CD4-positive, alpha-beta T cell treated with Interferon alpha-2 for 1 hour (primary cell): Measurements from ENCODE around the gene IRS1.

Experiments
- DNase-seq, 2 donors: peaks; one replicate each; pipeline ENCODE4 v3.0.0-alpha.2; 2020 to 2022

Gene IRS1

GRCh38 chr2:226754821-226755604 is 44.6 kb downstream of the IRS1 start:
- no peak for DNase-seq

GRCh38 chr2:226752887-226753286 is 46.7 kb downstream of the IRS1 start:
- no peak for DNase-seq

GRCh38 chr2:226747288-226747687 is 52.3 kb downstream of the IRS1 start:
- DNase-seq: no peak

GRCh38 chr2:226746196-226746800 is 53.3 kb downstream of the IRS1 start:
- no peak for DNase-seq

GRCh38 chr2:226743915-226744314 is 55.7 kb downstream of the IRS1 start:
- DNase-seq: no peak

GRCh38 chr2:226742347-226742746 is 57.3 kb downstream of the IRS1 start:
- no peak for DNase-seq

- DNase-seq: no peak
Observed at GRCh38 chr2:226740039-226740648, 59.5 kb downstream of the IRS1 start.

GRCh38 chr2:226739545-226740030 is 60.0 kb downstream of the IRS1 start:
- DNase-seq: no peak

GRCh38 chr2:226738821-226739544 is 60.6 kb downstream of the IRS1 start:
- no peak for DNase-seq

- no peak for DNase-seq
Observed at GRCh38 chr2:226738191-226738820, 61.3 kb downstream of the IRS1 start.

- DNase-seq: no peak
Observed at GRCh38 chr2:226736382-226736781, 63.2 kb downstream of the IRS1 start.

- DNase-seq: no peak
Observed at GRCh38 chr2:226733927-226734564, 65.6 kb downstream of the IRS1 start.

GRCh38 chr2:226733189-226733858 is 66.3 kb downstream of the IRS1 start:
- no peak for DNase-seq

- DNase-seq: no peak
Observed at GRCh38 chr2:226732478-226733188, 67.0 kb downstream of the IRS1 start.

- no peak for DNase-seq
Observed at GRCh38 chr2:226730481-226730880, 69.1 kb downstream of the IRS1 start.

- no peak for DNase-seq
Observed at GRCh38 chr2:226728996-226729395, 70.6 kb downstream of the IRS1 start.

GRCh38 chr2:226727251-226727650 is 72.4 kb downstream of the IRS1 start:
- no peak for DNase-seq

GRCh38 chr2:226726546-226726945 is 73.1 kb downstream of the IRS1 start:
- no peak for DNase-seq

GRCh38 chr2:226725126-226725860 is 74.3 kb downstream of the IRS1 start:
- DNase-seq: no peak

GRCh38 chr2:226721541-226721940 is 78.1 kb downstream of the IRS1 start:
- no peak for DNase-seq
